ENCODE measurements around the gene COMT.
A peak's percentile ranks its signal among the peaks of the same experiment; 100 is the strongest.

COMT gene

GRCh38 chr22:19958083-19959042 is 16.8 kb downstream of the COMT start:
- no peak for DNase-seq

- DNase-seq: no peak
Observed at GRCh38 chr22:19959043-19959586, 17.5 kb downstream of the COMT start.

- DNase-seq: no peak
Observed at GRCh38 chr22:19959587-19960490, 18.3 kb downstream of the COMT start.

GRCh38 chr22:19960491-19961200 is 19.1 kb downstream of the COMT start:
- DNase-seq: no peak

GRCh38 chr22:19961201-19961580 is 19.6 kb downstream of the COMT start:
- DNase-seq: no peak

GRCh38 chr22:19961868-19962245 is 20.3 kb downstream of the COMT start:
- no peak for DNase-seq

GRCh38 chr22:19962246-19962908 is 20.8 kb downstream of the COMT start:
- peak; percentile 37 for DNase-seq

GRCh38 chr22:19962909-19963806 is 21.6 kb downstream of the COMT start:
- DNase-seq: no peak

- no peak for DNase-seq
Observed at GRCh38 chr22:19963863-19964642, 22.5 kb downstream of the COMT start.

- DNase-seq: no peak
Observed at GRCh38 chr22:19964701-19965386, 23.3 kb downstream of the COMT start.

GRCh38 chr22:19965771-19966709 is 24.5 kb downstream of the COMT start:
- DNase-seq: no peak

GRCh38 chr22:19966908-19967750 is 25.6 kb downstream of the COMT start:
- DNase-seq: no peak

- DNase-seq: no peak
Observed at GRCh38 chr22:19967850-19968449, 26.4 kb downstream of the COMT start.

GRCh38 chr22:19968450-19968891 is 26.9 kb downstream of the COMT start:
- DNase-seq: no peak

- DNase-seq: no peak
Observed at GRCh38 chr22:19969141-19969928, 27.8 kb downstream of the COMT start.

GRCh38 chr22:19970031-19970478 is 28.5 kb downstream of the COMT start:
- no peak for DNase-seq

Data from NCI-H2107 (cell line).